Muscle of arm (tissue), 12 donors: ENCODE results near the gene MAP3K19. TPM values are rescaled to one million over a fixed set of nuclear protein-coding genes. Genes with fewer than 3 reads are reported as not detected.
A peak's percentile ranks its signal among the peaks of the same experiment; 100 is the strongest.
"Not testable (repeated sequence)": the region's sequence is repeated elsewhere in the genome, so short reads cannot be mapped to it uniquely, and the experiment has no call there.

ENCODE experiments used
- DNase-seq: peaks from one replicate; pipeline ENCODE4 v3.0.0-alpha.2; 2013
- polyA plus RNA-seq, 12 donors: library from polyadenylated mRNA; unstranded; fragments of 120-200 nt; gene quantifications; one replicate each; pipeline ENCODE4 v1.2.1, GENCODE V29; 2013; ENCODE audit not compliant: insufficient read length in 12 of 12

The MAP3K19 gene
- polyA plus RNA-seq, 12 donors: 0.07 to 0.14 TPM; not detected in 10

GRCh38 chr2:134988994-134989605 is 58.1 kb downstream of the MAP3K19 start:
- peak; percentile 5 for DNase-seq

- DNase-seq: no peak
Observed at GRCh38 chr2:134985061-134985460, 62.2 kb downstream of the MAP3K19 start.

GRCh38 chr2:134982603-134983002 is 64.6 kb downstream of the MAP3K19 start:
- DNase-seq: no peak

GRCh38 chr2:134980639-134981038 is 66.6 kb downstream of the MAP3K19 start:
- DNase-seq: no peak

GRCh38 chr2:134979221-134979620 is 68.0 kb downstream of the MAP3K19 start:
- DNase-seq: no peak

GRCh38 chr2:134977104-134977503 is 70.1 kb downstream of the MAP3K19 start:
- not testable (repeated sequence) for DNase-seq

GRCh38 chr2:134976074-134976702 is 71.1 kb downstream of the MAP3K19 start:
- no peak for DNase-seq

- no peak for DNase-seq
Observed at GRCh38 chr2:134975281-134976009, 71.8 kb downstream of the MAP3K19 start.

GRCh38 chr2:134973241-134974138 is 73.8 kb downstream of the MAP3K19 start:
- DNase-seq: no peak

- not testable (repeated sequence) for DNase-seq
Observed at GRCh38 chr2:134967166-134967565, 80.1 kb downstream of the MAP3K19 start.

GRCh38 chr2:134957477-134957876 is 89.8 kb downstream of the MAP3K19 start:
- no peak for DNase-seq

- DNase-seq: no peak
Observed at GRCh38 chr2:134955744-134956143, 91.5 kb downstream of the MAP3K19 start.

GRCh38 chr2:134954065-134954464 is 93.2 kb downstream of the MAP3K19 start:
- no peak for DNase-seq

GRCh38 chr2:134952608-134953007 is 94.6 kb downstream of the MAP3K19 start:
- DNase-seq: no peak

- DNase-seq: no peak
Observed at GRCh38 chr2:134950886-134951285, 96.4 kb downstream of the MAP3K19 start.

GRCh38 chr2:134949981-134950708 is 97.1 kb downstream of the MAP3K19 start:
- no peak for DNase-seq

GRCh38 chr2:134946073-134946472 is 101.2 kb downstream of the MAP3K19 start:
- DNase-seq: no peak

- DNase-seq: no peak
Observed at GRCh38 chr2:134944975-134945374, 102.3 kb downstream of the MAP3K19 start.

GRCh38 chr2:134943540-134943939 is 103.7 kb downstream of the MAP3K19 start:
- no peak for DNase-seq

GRCh38 chr2:134936691-134937090 is 110.6 kb downstream of the MAP3K19 start:
- no peak for DNase-seq

- no peak for DNase-seq
Observed at GRCh38 chr2:134934641-134935040, 112.6 kb downstream of the MAP3K19 start.
